ENCODE results near the gene DNAJC27. TPM values are rescaled to one million over a fixed set of nuclear protein-coding genes. Genes with fewer than 3 reads are reported as not detected.

The DNAJC27 gene
- total and polyA plus RNA-seq, 2 donors (not counting 1 experiment from before 2014, with no cell fraction given): 6.0 to 16.6 TPM

- DNase-seq (no peak), ATAC-seq (ENCODE audit: low read depth) (no peak)
- ChIA-PET POLR2A (no interaction called here), CTCF (no interaction called here)
- Histone ChIP-seq H3K27me3 (replicated peaks in 1 of 4; ENCODE audit: control extremely low read depth in 1 of 4, control insufficient read depth in 3 of 4, insufficient read depth in 4 of 4, low read length in 3 of 4) (peaks cover 0 to 13% (median 7%) of the 10 kb centered on the region in 4 experiments), H4K20me1 (ENCODE audit: control insufficient read depth, insufficient read depth, low read length, poor library complexity, severe bottlenecking) (no peaks in the 10 kb centered on the region), H3K9me3 (ENCODE audit: control extremely low read depth in 1 of 3, control insufficient read depth in 2 of 3, insufficient read depth in 1 of 3, low read length in 2 of 3) (peaks cover 0 to 8% (median 0%) of the 10 kb centered on the region in 3 donors), H3K36me3 (replicated peaks in 1 of 2; ENCODE audit: control extremely low read depth in 1 of 2, control insufficient read depth in 1 of 2, extremely low read depth in 1 of 2, insufficient read depth in 2 of 2, low read length in 1 of 2) (no peaks in the 10 kb centered on the region), H3K9ac (ENCODE audit: low read length) (no peak overlapping the region), H2AFZ (ENCODE audit: insufficient read depth, low read depth, low read length, poor library complexity, severe bottlenecking) (no peak overlapping the region), H3K27ac (ENCODE audit: low read length in 2 of 2) (no peak overlapping the region), H3K4me1 (ENCODE audit: control insufficient read depth in 2 of 2, insufficient read depth in 2 of 2, low read length in 2 of 2) (peaks cover 17 to 29% of the 10 kb centered on the region in 2 donors), H3K4me2 (replicated peaks; ENCODE audit: low read depth, low read length, poor library complexity, severe bottlenecking) (no peak overlapping the region), H3K79me2 (ENCODE audit: control insufficient read depth, insufficient read depth, low read length) (no peaks in the 10 kb centered on the region), H3K4me3 (ENCODE audit: control extremely low read depth in 1 of 5, extremely low read depth in 1 of 5, insufficient read depth in 1 of 5, low read depth in 2 of 5, low read length in 4 of 5) (no peak overlapping the region)
- peak overlapping the region; percentile 29 for H3K4me3 Mint-ChIP-seq
- H3K27me3 Mint-ChIP-seq: peaks cover 3% of the 10 kb centered on the region
- no peak overlapping the region for H3K27ac Mint-ChIP-seq
- intact Hi-C loops (cut with micrococcal nuclease): no loop called here
- no peaks in the 10 kb centered on the region for H3K9me3 Mint-ChIP-seq (ENCODE audit: insufficient read depth)
- WGBS (ENCODE audit: insufficient coverage): 100% methylated on average over 1 of the region's 1 CpG
- peaks cover 29% of the 10 kb centered on the region for H3K4me1 Mint-ChIP-seq
- TF ChIP-seq CTCF (IDR thresholded peaks at IDR 0.05) (no peak), EZH2 (IDR thresholded peaks at IDR 0.05; ENCODE audit: borderline replicate concordance, insufficient read depth, low read depth, low read length, poor library complexity, severe bottlenecking) (no peak)
Measured at GRCh38 chr2:24922556-24922955, 49.2 kb downstream of the DNAJC27 start.

GRCh38 chr2:24920809-24921441 is 50.8 kb downstream of the DNAJC27 start:
- intact Hi-C loops (cut with micrococcal nuclease): loop anchor here (1.0 kb wide), 2 partner anchors 51 to 121 kb away; partner anchors contain the start of gene EFR3B
- Histone ChIP-seq H3K4me1 (ENCODE audit: control insufficient read depth in 2 of 2, insufficient read depth in 2 of 2, low read length in 2 of 2) (peaks cover 10 to 16% of the 10 kb centered on the region in 2 donors), H3K9me3 (ENCODE audit: control extremely low read depth in 1 of 3, control insufficient read depth in 2 of 3, insufficient read depth in 1 of 3, low read length in 2 of 3) (no peaks in the 10 kb centered on the region), H3K9ac (ENCODE audit: low read length) (peak overlapping the region; percentile 67), H4K20me1 (ENCODE audit: control insufficient read depth, insufficient read depth, low read length, poor library complexity, severe bottlenecking) (no peaks in the 10 kb centered on the region), H3K4me3 (ENCODE audit: control extremely low read depth in 1 of 5, extremely low read depth in 1 of 5, insufficient read depth in 1 of 5, low read depth in 2 of 5, low read length in 4 of 5) (peak overlapping the region; percentile 23 to 66 (median 56)), H3K36me3 (replicated peaks in 1 of 2; ENCODE audit: control extremely low read depth in 1 of 2, control insufficient read depth in 1 of 2, extremely low read depth in 1 of 2, insufficient read depth in 2 of 2, low read length in 1 of 2) (no peaks in the 10 kb centered on the region), H3K27ac (ENCODE audit: low read length in 2 of 2) (no peak overlapping the region), H3K4me2 (replicated peaks; ENCODE audit: low read depth, low read length, poor library complexity, severe bottlenecking) (peak overlapping the region; percentile 94), H3K27me3 (replicated peaks in 1 of 4; ENCODE audit: control extremely low read depth in 1 of 4, control insufficient read depth in 3 of 4, insufficient read depth in 4 of 4, low read length in 3 of 4) (peaks cover 0 to 4% (median 1%) of the 10 kb centered on the region in 4 experiments), H3K79me2 (ENCODE audit: control insufficient read depth, insufficient read depth, low read length) (no peaks in the 10 kb centered on the region), H2AFZ (ENCODE audit: insufficient read depth, low read depth, low read length, poor library complexity, severe bottlenecking) (peak overlapping the region; percentile 82)
- no peak for ATAC-seq (ENCODE audit: low read depth)
- no peaks in the 10 kb centered on the region for H3K9me3 Mint-ChIP-seq (ENCODE audit: insufficient read depth)
- H3K4me3 Mint-ChIP-seq: peak overlapping the region; percentile 83
- no peak for TF ChIP-seq EZH2 (IDR thresholded peaks at IDR 0.05; ENCODE audit: borderline replicate concordance, insufficient read depth, low read depth, low read length, poor library complexity, severe bottlenecking)
- peak; percentile 13 for TF ChIP-seq CTCF (IDR thresholded peaks at IDR 0.05)
- ChIA-PET CTCF (interaction anchor here (0.7 to 1.3 kb wide), 2 partner anchors 8 to 17 kb away, joined by 3 read pairs; no protein-coding TSS in a partner anchor), POLR2A (no interaction called here)
- no peaks in the 10 kb centered on the region for H3K27me3 Mint-ChIP-seq
- peaks cover 23% of the 10 kb centered on the region for H3K4me1 Mint-ChIP-seq
- H3K27ac Mint-ChIP-seq: peak overlapping the region; percentile 62
- 44% methylated on average over 5 of the region's 13 CpGs for WGBS (ENCODE audit: insufficient coverage)
- DNase-seq: peak; percentile 29

Measured in B cell (primary cell).